HCT116 (cell line): ENCODE results near the gene SLC6A3. TPM values are rescaled to one million over a fixed set of nuclear protein-coding genes. Genes with fewer than 3 reads are reported as not detected.

Source experiments
- ATAC-seq: fragments of 200-7000 bp; cut with Tn5 transposase; 2 replicates; pipeline ENCODE4 v1.9.1; 2020; ENCODE audit warnings: mild to moderate bottlenecking, moderate library complexity
- BruUV-seq: library from RNA; stranded (reverse); fragments of 400-500 nt; replicated peaks from 2 replicates; lab custom pipeline; 2021; lab: Mats Ljungman, UMichigan
- CTCF ChIA-PET: fragments of 300-600 bp; sonication (Branson Sonifier 250); formaldehyde crosslinking; loops from one replicate; lab custom pipeline; 2021; ENCODE audit warnings: antibody characterized with exemption; lab: Charles Lee
- POLR2A ChIA-PET: fragments of 300-600, 350-600 bp; sonication (Branson Sonifier 250); formaldehyde crosslinking; loops from one replicate; lab custom pipeline; 2021; ENCODE audit warnings: antibody characterized with exemption; lab: Charles Lee
- RAD21 ChIA-PET, 2 experiments: fragments of 300-600 bp; sonication (Branson Sonifier 250); formaldehyde crosslinking; loops; one replicate each; lab custom pipeline; 2023; ENCODE audit warnings: low total read pairs in 2 of 2; ENCODE audit not compliant: uncharacterized antibody in 2 of 2, unreplicated experiment in 2 of 2, low non-redundant PET in 1 of 2; lab: Charles Lee
- DNase-seq: peaks from one replicate; pipeline ENCODE4 v3.0.0-alpha.2; 2010; ENCODE audit warnings: low read depth, low spot score
- H2AFZ ChIP-seq: fragments of 200-600 bp; shearing (Covaris generic), sonication (generic); 2 replicates; pipeline ENCODE4 v1.6.1; 2017; ENCODE audit warnings: low read depth, mixed run types, mixed read lengths, antibody characterized with exemption, low read length; ENCODE audit not compliant: poor library complexity, severe bottlenecking
- H3K27ac ChIP-seq: 2 replicates; pipeline ENCODE4 v1.5.1; 2012; ENCODE audit warnings: low read depth, low read length
- H3K27me3 ChIP-seq: fragments of 200-600 bp; sonication (generic); 2 replicates; pipeline ENCODE4 v1.6.1; 2016; ENCODE audit warnings: mixed run types, low read length, mixed read lengths; ENCODE audit not compliant: insufficient read depth
- H3K36me3 ChIP-seq, 2 experiments: fragments of 200-500 bp in 1 of 2; fragments of 200-600 bp in 1 of 2; sonication (Bioruptor generic) in 1 of 2; sonication (generic) in 1 of 2; 2 replicates each; pipeline versions ENCODE4 v1.5.1 to v1.6.1; 2014 to 2016; ENCODE audit warnings: low read length in 2 of 2, inconsistent platforms in 1 of 2, mixed read lengths in 1 of 2, mixed run types in 1 of 2; ENCODE audit not compliant: insufficient read depth in 2 of 2, control insufficient read depth in 1 of 2
- H3K4me1 ChIP-seq, 2 experiments: fragments of 200-600 bp in 1 of 2; sonication (generic) in 1 of 2; 2 replicates each; pipeline versions ENCODE4 v1.5.1 to v1.6.1; 2012 to 2017; ENCODE audit warnings: low read length in 2 of 2, inconsistent platforms in 1 of 2, mild to moderate bottlenecking in 1 of 2, mixed read lengths in 1 of 2, mixed run types in 1 of 2, moderate library complexity in 1 of 2; ENCODE audit not compliant: insufficient read depth in 2 of 2, control insufficient read depth in 1 of 2
- H3K4me2 ChIP-seq: fragments of 200-600 bp; sonication (generic); 2 replicates; pipeline ENCODE4 v1.6.1; 2017; ENCODE audit warnings: mixed run types, low read length, mixed read lengths
- H3K4me3 ChIP-seq, 2 experiments: fragments of 200-600 bp in 1 of 2; sonication (generic) in 1 of 2; replicated peaks in 1 of 2; 2 replicates each; pipeline ENCODE4 v1.5.1; 2011 to 2016; ENCODE audit warnings: low read length in 2 of 2, control low read depth in 1 of 2, low read depth in 1 of 2, mild to moderate bottlenecking in 1 of 2, mixed read lengths in 1 of 2, mixed run types in 1 of 2
- H3K79me2 ChIP-seq: fragments of 200-600 bp; sonication (generic); 2 replicates; pipeline ENCODE4 v1.6.1; 2017; ENCODE audit warnings: mild to moderate bottlenecking, mixed run types, low read length, moderate library complexity, mixed read lengths; ENCODE audit not compliant: insufficient read depth
- H3K9ac ChIP-seq: fragments of 200-600 bp; sonication (generic); 2 replicates; pipeline ENCODE4 v1.6.1; 2016; ENCODE audit warnings: low read length, mixed read lengths
- H3K9me2 ChIP-seq: fragments of 200-600 bp; sonication (generic), shearing (Covaris generic); 2 replicates; pipeline ENCODE4 v1.6.1; 2017; ENCODE audit warnings: mixed run types, mild to moderate bottlenecking, moderate library complexity; ENCODE audit not compliant: insufficient read depth
- H3K9me3 ChIP-seq, 2 experiments: fragments of 200-500 bp in 1 of 2; fragments of 200-600 bp in 1 of 2; sonication (Bioruptor generic) in 1 of 2; sonication (generic) in 1 of 2; 2 replicates each; pipeline ENCODE4 v1.6.1; 2014 to 2017; ENCODE audit warnings: low read length in 2 of 2, mixed read lengths in 2 of 2, inconsistent platforms in 1 of 2, low read depth in 1 of 2, mild to moderate bottlenecking in 1 of 2, mixed run types in 1 of 2, moderate library complexity in 1 of 2; ENCODE audit not compliant: control insufficient read depth in 1 of 2, insufficient read depth in 1 of 2
- H4K20me1 ChIP-seq: fragments of 200-600 bp; sonication (generic), shearing (Covaris generic); 2 replicates; pipeline ENCODE4 v1.6.1; 2017; ENCODE audit warnings: mixed run types, mild to moderate bottlenecking, moderate library complexity; ENCODE audit not compliant: insufficient read depth
- CEBPB ChIP-seq: IDR thresholded peaks from 2 replicates; pipeline ENCODE4 v1.6.1; 2012; ENCODE audit warnings: low read depth
- CTCF ChIP-seq, 3 experiments: fragments of 200-600 bp in 1 of 3; sonication (generic) in 1 of 3; IDR thresholded peaks in 2 of 3; conservative IDR thresholded peaks in 1 of 3; 2 replicates each; pipeline ENCODE4 v1.5.1; 2012 to 2017; ENCODE audit warnings: low read depth in 2 of 3, low read length in 2 of 3, antibody characterized with exemption in 1 of 3, borderline replicate concordance in 1 of 3, control low read depth in 1 of 3, mild to moderate bottlenecking in 1 of 3, mixed read lengths in 1 of 3, mixed run types in 1 of 3, moderate library complexity in 1 of 3; ENCODE audit not compliant: insufficient read depth in 1 of 3
- EGR1 ChIP-seq: IDR thresholded peaks from 2 replicates; pipeline ENCODE4 v1.6.1; 2012; ENCODE audit warnings: low read depth
- ELF1 ChIP-seq: IDR thresholded peaks from 2 replicates; pipeline ENCODE4 v1.6.1; 2012; ENCODE audit warnings: low read depth, borderline replicate concordance
- EZH2 ChIP-seq: fragments of 200-600 bp; sonication (generic); IDR thresholded peaks from 2 replicates; pipeline ENCODE4 v1.6.1; 2017; ENCODE audit warnings: antibody characterized with exemption, mixed run types
- EZH2phosphoT487 ChIP-seq: fragments of 200-600 bp; IDR thresholded peaks from 2 replicates; pipeline ENCODE4 v1.6.1; 2018; ENCODE audit warnings: antibody characterized with exemption, borderline replicate concordance
- FOSL1 ChIP-seq: IDR thresholded peaks from 2 replicates; pipeline ENCODE4 v1.6.1; 2012; ENCODE audit warnings: low read depth
- JUND ChIP-seq: IDR thresholded peaks from 2 replicates; pipeline ENCODE4 v1.6.1; 2012
- POLR2AphosphoS5 ChIP-seq: IDR thresholded peaks from 2 replicates; pipeline ENCODE4 v1.6.1; 2011; ENCODE audit warnings: mild to moderate bottlenecking, low read depth, low read length, moderate library complexity
- RAD21 ChIP-seq: IDR thresholded peaks from 2 replicates; pipeline ENCODE4 v1.6.1; 2012; ENCODE audit warnings: low read depth, mild to moderate bottlenecking
- REST ChIP-seq: IDR thresholded peaks from 2 replicates; pipeline ENCODE4 v1.6.1; 2012; ENCODE audit warnings: low read depth
- SIN3A ChIP-seq: IDR thresholded peaks from 2 replicates; pipeline ENCODE4 v1.6.1; 2012; ENCODE audit warnings: low read depth
- SP1 ChIP-seq: IDR thresholded peaks from 2 replicates; pipeline ENCODE4 v1.6.1; 2012; ENCODE audit warnings: low read depth
- SRF ChIP-seq: IDR thresholded peaks from 2 replicates; pipeline ENCODE4 v1.6.1; 2012; ENCODE audit warnings: low read depth
- TCF7L2 ChIP-seq: IDR thresholded peaks from 2 replicates; pipeline ENCODE4 v1.7.0; 2011; ENCODE audit warnings: borderline replicate concordance, inconsistent platforms; ENCODE audit not compliant: insufficient read depth, insufficient read length; ENCODE audit errors: extremely low read depth
- YY1 ChIP-seq: IDR thresholded peaks from 2 replicates; pipeline ENCODE4 v1.6.1; 2011; ENCODE audit warnings: low read length, low read depth, moderate library complexity, mild to moderate bottlenecking; ENCODE audit not compliant: insufficient replicate concordance; ENCODE audit errors: extremely low read depth
- ZFX ChIP-seq: fragments of 450-650 bp; IDR thresholded peaks from 2 replicates; pipeline ENCODE4 v1.6.1; 2017
- ZNF274 ChIP-seq: fragments of 200-500 bp; sonication (Bioruptor generic); IDR thresholded peaks from 2 replicates; pipeline ENCODE4 v1.6.1; 2014; ENCODE audit warnings: mild to moderate bottlenecking, low read depth, low read length, inconsistent platforms
- intact Hi-C: fragments of 100-400 bp; cut with micrococcal nuclease; formaldehyde crosslinking; loops from 2 replicates; pipeline ENCODE4 v1.10.0; 2022
- total RNA-seq: library from RNA; stranded (reverse); gene quantifications from one replicate; pipeline ENCODE4 v1.2.1, GENCODE V29; 2021; ENCODE audit not compliant: unreplicated experiment
- TF ChIP-seq, protein P1 (sequence below): IDR thresholded peaks from 2 replicates; pipeline ENCODE4 v1.6.1; 2011; ENCODE audit warnings: mild to moderate bottlenecking, low read length, moderate library complexity; ENCODE audit not compliant: insufficient replicate concordance; ENCODE audit errors: extremely low read depth
- TF ChIP-seq, protein P2 (sequence below): IDR thresholded peaks from 2 replicates; pipeline ENCODE4 v1.6.1; 2012

SLC6A3 gene
- total RNA-seq, 1 experiment from 2014 or later, result not detected

DNA sequence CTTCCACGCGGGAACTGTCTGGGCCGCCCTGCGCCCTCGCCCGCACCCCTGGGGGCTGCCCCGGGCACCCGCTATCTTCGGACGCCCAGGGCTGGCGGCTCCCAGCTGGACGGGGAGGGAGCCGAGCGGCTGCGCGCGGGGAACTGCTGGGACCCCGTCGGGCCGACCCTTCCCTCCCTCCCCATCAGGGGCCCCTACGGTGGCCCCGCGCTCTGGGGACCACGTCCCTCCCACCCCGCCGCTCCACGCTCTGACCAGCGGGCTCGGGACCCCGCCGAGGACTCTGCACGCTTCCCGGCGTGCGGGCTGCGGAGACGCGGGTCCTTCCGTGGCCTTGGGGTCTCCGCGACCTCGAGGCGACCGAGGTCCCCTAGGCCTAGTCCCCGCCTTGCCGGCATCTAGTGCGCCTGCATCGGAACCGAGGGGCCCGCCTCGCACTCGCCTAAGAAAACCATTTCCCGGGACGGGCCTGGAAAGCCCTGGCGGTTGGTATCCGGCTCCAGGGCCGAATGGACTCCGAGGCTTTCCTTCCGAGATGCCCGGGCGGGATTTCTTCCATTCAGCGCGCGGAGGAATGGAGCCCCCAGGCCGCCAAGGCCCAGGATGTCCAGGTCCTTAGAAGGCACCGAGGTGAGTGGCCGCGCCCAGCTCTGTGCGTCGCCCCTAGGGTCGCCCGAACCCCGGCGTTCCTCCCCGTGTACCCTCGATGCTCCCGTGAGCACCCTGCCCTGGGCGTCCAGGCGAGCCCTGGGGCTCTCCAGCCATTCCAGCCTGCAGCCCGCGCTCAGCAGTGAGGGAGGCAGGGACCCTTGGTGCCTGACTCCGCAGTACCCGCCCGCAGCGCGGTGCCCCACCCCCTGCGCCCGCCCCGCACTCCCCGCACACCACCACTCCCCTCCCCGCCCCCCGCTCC, 705 bp upstream of the SLC6A3 start:
- H3K4me3 ChIP-seq, result no peak overlapping the region
- ChIA-PET RAD21 (no interaction called here), CTCF (no interaction called here), POLR2A (no interaction called here)
- H3K4me1 ChIP-seq, result no peaks in the 10 kb centered on the region
- no peaks in the 10 kb centered on the region for H3K36me3 ChIP-seq
- H3K4me2 ChIP-seq, result no peak overlapping the region
- H3K9me3 ChIP-seq, result no peaks in the 10 kb centered on the region
- TF ChIP-seq EGR1, result no peak
- no peak for TF ChIP-seq RAD21
- TF ChIP-seq, protein P1, sequence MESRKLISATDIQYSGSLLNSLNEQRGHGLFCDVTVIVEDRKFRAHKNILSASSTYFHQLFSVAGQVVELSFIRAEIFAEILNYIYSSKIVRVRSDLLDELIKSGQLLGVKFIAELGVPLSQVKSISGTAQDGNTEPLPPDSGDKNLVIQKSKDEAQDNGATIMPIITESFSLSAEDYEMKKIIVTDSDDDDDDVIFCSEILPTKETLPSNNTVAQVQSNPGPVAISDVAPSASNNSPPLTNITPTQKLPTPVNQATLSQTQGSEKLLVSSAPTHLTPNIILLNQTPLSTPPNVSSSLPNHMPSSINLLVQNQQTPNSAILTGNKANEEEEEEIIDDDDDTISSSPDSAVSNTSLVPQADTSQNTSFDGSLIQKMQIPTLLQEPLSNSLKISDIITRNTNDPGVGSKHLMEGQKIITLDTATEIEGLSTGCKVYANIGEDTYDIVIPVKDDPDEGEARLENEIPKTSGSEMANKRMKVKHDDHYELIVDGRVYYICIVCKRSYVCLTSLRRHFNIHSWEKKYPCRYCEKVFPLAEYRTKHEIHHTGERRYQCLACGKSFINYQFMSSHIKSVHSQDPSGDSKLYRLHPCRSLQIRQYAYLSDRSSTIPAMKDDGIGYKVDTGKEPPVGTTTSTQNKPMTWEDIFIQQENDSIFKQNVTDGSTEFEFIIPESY, result no peak
- TF ChIP-seq ZNF274, result no peak
- no peak for TF ChIP-seq SP1
- TF ChIP-seq ELF1, result no peak
- TF ChIP-seq FOSL1, result no peak
- no peak for TF ChIP-seq EZH2phosphoT487
- no peak for TF ChIP-seq SIN3A
- no peak for TF ChIP-seq POLR2AphosphoS5
- TF ChIP-seq ZFX, result no peak
- TF ChIP-seq CEBPB, result no peak
- TF ChIP-seq YY1, result no peak
- TF ChIP-seq, protein P2, sequence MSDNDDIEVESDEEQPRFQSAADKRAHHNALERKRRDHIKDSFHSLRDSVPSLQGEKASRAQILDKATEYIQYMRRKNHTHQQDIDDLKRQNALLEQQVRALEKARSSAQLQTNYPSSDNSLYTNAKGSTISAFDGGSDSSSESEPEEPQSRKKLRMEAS, result no peak
- no peak for TF ChIP-seq TCF7L2
- no peak for TF ChIP-seq JUND
- TF ChIP-seq SRF, result no peak
- TF ChIP-seq REST, result no peak
- TF ChIP-seq CTCF (IDR thresholded peaks at IDR 0.05 in 2 of 3, conservative IDR thresholded peaks at IDR 0.05 in 1 of 3; ENCODE audit: borderline replicate concordance in 1 of 3, insufficient read depth in 1 of 3, low read depth in 2 of 3, low read length in 2 of 3), result no peak
- TF ChIP-seq EZH2, result no peak
- no peaks in the 10 kb centered on the region for H3K27me3 ChIP-seq
- DNase-seq (no peak), ATAC-seq (no peak)
- no peak overlapping the region for H3K9ac ChIP-seq
- H3K9me2 ChIP-seq, result no peaks in the 10 kb centered on the region
- no peak overlapping the region for H3K27ac ChIP-seq
- H4K20me1 ChIP-seq, result no peaks in the 10 kb centered on the region
- BruUV-seq, result no TSS peak
- intact Hi-C loops, result no loop called here
- H3K79me2 ChIP-seq, result no peaks in the 10 kb centered on the region
- H2AFZ ChIP-seq, result no peak overlapping the region
